K562 (cell line): ENCODE results near the gene DUS1L. TPM values are rescaled to one million over a fixed set of nuclear protein-coding genes. Genes with fewer than 3 reads are reported as not detected.

Source experiments
- CREB3L1 ChIP-seq: fragments of 450-650 bp; IDR thresholded peaks from 2 replicates; pipeline ENCODE4 v1.6.1; 2014; ENCODE audit warnings: low read depth, mild to moderate bottlenecking, moderate library complexity, borderline replicate concordance
- CUX1 ChIP-seq: fragments of 200-800 bp; sonication (Bioruptor generic); IDR thresholded peaks from 2 replicates; pipeline ENCODE4 v1.6.1; 2016; ENCODE audit warnings: missing genetic modification characterization, missing compliant biosample characterization
- HDGF ChIP-seq: fragments of 450-650 bp; IDR thresholded peaks from 2 replicates; pipeline ENCODE4 v1.6.1; 2016
- KLF13 ChIP-seq: fragments of 450-650 bp; IDR thresholded peaks from 2 replicates; pipeline ENCODE4 v1.6.1; 2016; ENCODE audit warnings: missing genetic modification characterization, low read depth, mild to moderate bottlenecking, missing compliant biosample characterization, moderate library complexity, borderline replicate concordance
- LCOR ChIP-seq: sonication (generic); formaldehyde crosslinking; IDR thresholded peaks from 2 replicates; pipeline ENCODE4 v1.8.0; 2022; ENCODE audit warnings: mild to moderate bottlenecking, missing genetic modification reagents
- MAX ChIP-seq: sonication (generic); formaldehyde crosslinking; IDR thresholded peaks from 2 replicates; pipeline ENCODE4 v1.9.0; 2022; ENCODE audit warnings: mild to moderate bottlenecking, missing genetic modification reagents
- MAZ ChIP-seq, 2 experiments: fragments of 450-650 bp in 1 of 2; sonication (generic) in 1 of 2; formaldehyde crosslinking; IDR thresholded peaks in 1 of 2; conservative IDR thresholded peaks in 1 of 2; 2 replicates each; pipeline versions ENCODE4 v1.4.0 to v1.5.0; 2020; ENCODE audit warnings: mild to moderate bottlenecking in 1 of 2, missing genetic modification reagents in 1 of 2
- NR0B1 ChIP-seq: fragments of 450-650 bp; IDR thresholded peaks from one replicate; pipeline ENCODE4 v1.6.1; 2018; ENCODE audit warnings: mild to moderate bottlenecking, moderate library complexity; ENCODE audit not compliant: partially characterized antibody
- RB1 ChIP-seq: fragments of 450-650 bp; IDR thresholded peaks from 2 replicates; pipeline ENCODE4 v1.6.1; 2017; ENCODE audit warnings: low read depth, mild to moderate bottlenecking
- THAP7 ChIP-seq: fragments of 250-450 bp; sonication (Bioruptor Pico); IDR thresholded peaks from 2 replicates; pipeline ENCODE4 v1.5.0; 2021
- YY1 ChIP-seq, 3 experiments: IDR thresholded peaks; 2 replicates each; pipeline ENCODE4 v1.6.1; 2011; ENCODE audit warnings: low read length in 2 of 3, mild to moderate bottlenecking in 2 of 3, moderate library complexity in 2 of 3, borderline replicate concordance in 1 of 3, control low read depth in 1 of 3, low read depth in 1 of 3; ENCODE audit not compliant: insufficient read depth in 3 of 3, insufficient replicate concordance in 2 of 3, control insufficient read depth in 1 of 3, insufficient read length in 1 of 3; ENCODE audit errors: extremely low read depth in 1 of 3
- ZBTB12 ChIP-seq: fragments of 250-450 bp; sonication (Bioruptor Pico); IDR thresholded peaks from 2 replicates; pipeline ENCODE4 v1.4.0; 2020
- ZEB2 ChIP-seq: fragments of 450-650 bp; IDR thresholded peaks from 2 replicates; pipeline ENCODE4 v1.6.1; 2016
- ZNF695 ChIP-seq: fragments of 450-650 bp; formaldehyde crosslinking; IDR thresholded peaks from 2 replicates; pipeline ENCODE4 v1.4.0; 2020; ENCODE audit warnings: mild to moderate bottlenecking, moderate library complexity
- ZNF717 ChIP-seq: fragments of 250-450 bp; sonication (Bioruptor Pico); IDR thresholded peaks from 2 replicates; pipeline ENCODE4 v1.5.0; 2021
- polyA plus RNA-seq, 8 experiments: library from polyadenylated mRNA; depleted of rRNA in 4 of 8; stranded (reverse) in 5 of 8; unstranded in 3 of 8; fragments of >200 nt; fragmentation: Nextera tagmentation in 2 of 8; fragmentation: Illumina TruSeq in 1 of 8; extraction: Ambion mirVana in 2 of 8; extraction: Trizol in 1 of 8; gene quantifications; 2 replicates each; pipeline versions ENCODE4 v1.2.1 to v1.2.3, GENCODE V29; 2011 to 2014; ENCODE audit warnings: inconsistent platforms in 1 of 8, missing spikeins in 1 of 8
- total RNA-seq, 7 experiments: library from RNA; depleted of rRNA in 6 of 7; stranded (reverse); fragments of >200 nt in 6 of 7; fragmentation: Illumina TruSeq in 2 of 7; extraction: Trizol in 2 of 7; gene quantifications; 2 replicates each; pipeline versions ENCODE4 v1.2.1 to v1.2.3, GENCODE V29; 2011 to 2021; ENCODE audit warnings: low replicate concordance in 1 of 7

Gene DUS1L
- total and polyA plus RNA-seq, 9 of the 15 experiments (the other 6 are each of a cell fraction or from before 2014, with no cell fraction given): 7.8 to 210 (median 83.9) TPM

GRCh38 chr17:82098169-82098938 is 32.8 kb upstream of the DUS1L start, which contains the start of gene FASN (continued):
- TF ChIP-seq CREB3L1: no peak; the same call in 1 of the 2 replicates
- TF ChIP-seq MAX (CRISPR knock-in tag): no peak; the same call in none of the 2 replicates
- TF ChIP-seq LCOR (CRISPR knock-in tag): no peak
- peak; percentile 26 to 53; a peak in 2 of 4 replicates for TF ChIP-seq MAZ (CRISPR knock-in tag; conservative IDR thresholded peaks at IDR 0.05 in 1 of 2, IDR thresholded peaks at IDR 0.05 in 1 of 2)
- TF ChIP-seq ZEB2: no peak
- TF ChIP-seq HDGF: no peak
- TF ChIP-seq ZBTB12 (CRISPR knock-in tag): no peak
- TF ChIP-seq CUX1 (CRISPR knock-in tag): peak; percentile 36; the same call in 1 of the 2 replicates
- TF ChIP-seq KLF13 (tag): no peak
- TF ChIP-seq YY1 (IDR thresholded peaks at IDR 0.05; ENCODE audit: borderline replicate concordance in 1 of 3, control insufficient read depth in 1 of 3, extremely low read depth in 1 of 3, insufficient read depth in 3 of 3, insufficient read length in 1 of 3, insufficient replicate concordance in 2 of 3, low read depth in 1 of 3, low read length in 2 of 3): peak; percentile 60 to 93 (median 89)
- TF ChIP-seq ZNF695 (CRISPR knock-in tag): no peak
- no peak for TF ChIP-seq NR0B1
- TF ChIP-seq ZNF717 (CRISPR knock-in tag): no peak
- peak; percentile 81 for TF ChIP-seq RB1
- TF ChIP-seq THAP7: no peak
